ENCODE results near the gene PIK3C2G.

PIK3C2G gene

GRCh38 chr12:18296909-18297280 lies 35.6 kb downstream of the PIK3C2G start:
- Histone ChIP-seq H3K27me3 (ENCODE audit: insufficient read depth, low read depth) (no peaks in the 10 kb centered on the region), H2AFZ (ENCODE audit: low read depth) (no peak overlapping the region), H3K9ac (no peak overlapping the region), H3K36me3 (ENCODE audit: insufficient read depth) (no peaks in the 10 kb centered on the region), H3K4me2 (no peak overlapping the region), H3K27ac (no peak overlapping the region), H4K20me1 (ENCODE audit: insufficient read depth) (no peaks in the 10 kb centered on the region), H3K79me2 (ENCODE audit: insufficient read depth, low read depth) (no peaks in the 10 kb centered on the region), H3K4me1 (ENCODE audit: low read depth, poor library complexity, severe bottlenecking) (peaks cover 6% of the 10 kb centered on the region), H3K4me3 (IDR thresholded peaks at IDR 0.05; ENCODE audit: insufficient read depth, low read depth, low read length) (no peak overlapping the region)
- TF ChIP-seq, protein P1, sequence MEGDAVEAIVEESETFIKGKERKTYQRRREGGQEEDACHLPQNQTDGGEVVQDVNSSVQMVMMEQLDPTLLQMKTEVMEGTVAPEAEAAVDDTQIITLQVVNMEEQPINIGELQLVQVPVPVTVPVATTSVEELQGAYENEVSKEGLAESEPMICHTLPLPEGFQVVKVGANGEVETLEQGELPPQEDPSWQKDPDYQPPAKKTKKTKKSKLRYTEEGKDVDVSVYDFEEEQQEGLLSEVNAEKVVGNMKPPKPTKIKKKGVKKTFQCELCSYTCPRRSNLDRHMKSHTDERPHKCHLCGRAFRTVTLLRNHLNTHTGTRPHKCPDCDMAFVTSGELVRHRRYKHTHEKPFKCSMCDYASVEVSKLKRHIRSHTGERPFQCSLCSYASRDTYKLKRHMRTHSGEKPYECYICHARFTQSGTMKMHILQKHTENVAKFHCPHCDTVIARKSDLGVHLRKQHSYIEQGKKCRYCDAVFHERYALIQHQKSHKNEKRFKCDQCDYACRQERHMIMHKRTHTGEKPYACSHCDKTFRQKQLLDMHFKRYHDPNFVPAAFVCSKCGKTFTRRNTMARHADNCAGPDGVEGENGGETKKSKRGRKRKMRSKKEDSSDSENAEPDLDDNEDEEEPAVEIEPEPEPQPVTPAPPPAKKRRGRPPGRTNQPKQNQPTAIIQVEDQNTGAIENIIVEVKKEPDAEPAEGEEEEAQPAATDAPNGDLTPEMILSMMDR (conservative IDR thresholded peaks at IDR 0.05; ENCODE audit: low read depth, low read length), result no peak

DNA sequence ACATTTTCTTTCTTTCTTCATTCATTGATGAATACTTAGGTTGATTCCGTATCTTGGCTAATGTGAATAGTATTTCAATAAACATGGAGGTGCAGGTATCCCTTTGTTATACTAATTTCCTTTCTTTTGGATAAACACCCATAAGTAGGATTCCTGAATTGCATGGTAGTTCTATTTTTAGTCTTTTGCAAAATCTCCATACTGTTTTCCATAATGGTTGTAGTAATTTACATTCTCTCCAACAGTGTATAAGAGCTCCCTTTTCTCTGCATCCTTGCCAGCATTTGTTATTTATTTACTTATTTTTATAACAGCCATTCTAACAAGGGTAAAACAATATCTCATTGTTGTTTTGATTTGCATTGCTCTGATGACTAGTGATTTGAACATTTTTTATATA lies 36.6 kb downstream of the PIK3C2G start:
- TF ChIP-seq, protein P1 (conservative IDR thresholded peaks at IDR 0.05; ENCODE audit: low read depth, low read length), result no peak
- H3K36me3 ChIP-seq (ENCODE audit: insufficient read depth), result no peaks in the 10 kb centered on the region
- H3K9ac ChIP-seq, result no peak overlapping the region
- H3K27ac ChIP-seq, result no peak overlapping the region
- H4K20me1 ChIP-seq (ENCODE audit: insufficient read depth), result no peaks in the 10 kb centered on the region
- H2AFZ ChIP-seq (ENCODE audit: low read depth), result no peak overlapping the region
- H3K79me2 ChIP-seq (ENCODE audit: insufficient read depth, low read depth), result no peaks in the 10 kb centered on the region
- no peak overlapping the region for H3K4me3 ChIP-seq (IDR thresholded peaks at IDR 0.05; ENCODE audit: insufficient read depth, low read depth, low read length)
- H3K4me1 ChIP-seq (ENCODE audit: low read depth, poor library complexity, severe bottlenecking), result peaks cover 6% of the 10 kb centered on the region
- H3K27me3 ChIP-seq (ENCODE audit: insufficient read depth, low read depth), result no peaks in the 10 kb centered on the region
- H3K4me2 ChIP-seq, result no peak overlapping the region

DNA sequence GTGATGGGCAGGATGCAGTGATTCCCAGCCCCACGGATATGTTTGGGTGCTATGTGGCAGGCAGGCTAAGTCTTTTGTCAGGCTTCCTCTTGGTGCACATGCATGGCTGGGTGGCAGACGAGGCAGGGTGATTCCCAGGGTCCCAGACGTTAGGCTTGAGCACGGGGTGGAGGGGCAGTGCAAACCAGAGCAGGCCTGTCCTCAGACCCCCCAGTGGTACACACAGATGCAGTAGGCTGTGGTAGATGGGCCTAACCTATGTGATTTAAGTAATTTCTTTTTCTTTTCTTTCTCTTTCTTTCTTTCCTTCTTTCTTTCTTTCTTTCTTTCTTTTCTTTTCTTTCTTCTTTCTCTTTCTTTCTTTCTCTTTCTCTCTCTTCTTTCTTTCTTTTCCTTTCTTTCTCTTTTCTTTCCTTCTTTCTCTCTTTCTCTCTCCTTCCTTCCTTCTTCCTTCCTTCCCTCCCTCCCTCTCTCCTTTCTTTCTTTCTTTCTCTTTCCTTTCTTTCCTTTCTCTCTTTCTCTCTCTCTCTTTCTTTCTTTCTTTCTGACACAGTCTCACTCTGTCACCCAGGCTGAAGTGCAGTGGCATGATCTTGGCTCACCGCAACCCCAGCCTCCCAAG lies 41.6 kb downstream of the PIK3C2G start:
- no peaks in the 10 kb centered on the region for H4K20me1 ChIP-seq (ENCODE audit: insufficient read depth)
- H2AFZ ChIP-seq (ENCODE audit: low read depth), result no peak overlapping the region
- H3K4me2 ChIP-seq, result no peak overlapping the region
- no peaks in the 10 kb centered on the region for H3K4me1 ChIP-seq (ENCODE audit: low read depth, poor library complexity, severe bottlenecking)
- TF ChIP-seq, protein P1 (conservative IDR thresholded peaks at IDR 0.05; ENCODE audit: low read depth, low read length), result no peak
- no peak overlapping the region for H3K4me3 ChIP-seq (IDR thresholded peaks at IDR 0.05; ENCODE audit: insufficient read depth, low read depth, low read length)
- H3K36me3 ChIP-seq (ENCODE audit: insufficient read depth), result no peaks in the 10 kb centered on the region
- no peak overlapping the region for H3K9ac ChIP-seq
- no peak overlapping the region for H3K27ac ChIP-seq
- no peaks in the 10 kb centered on the region for H3K79me2 ChIP-seq (ENCODE audit: insufficient read depth, low read depth)
- no peaks in the 10 kb centered on the region for H3K27me3 ChIP-seq (ENCODE audit: insufficient read depth, low read depth)

DNA sequence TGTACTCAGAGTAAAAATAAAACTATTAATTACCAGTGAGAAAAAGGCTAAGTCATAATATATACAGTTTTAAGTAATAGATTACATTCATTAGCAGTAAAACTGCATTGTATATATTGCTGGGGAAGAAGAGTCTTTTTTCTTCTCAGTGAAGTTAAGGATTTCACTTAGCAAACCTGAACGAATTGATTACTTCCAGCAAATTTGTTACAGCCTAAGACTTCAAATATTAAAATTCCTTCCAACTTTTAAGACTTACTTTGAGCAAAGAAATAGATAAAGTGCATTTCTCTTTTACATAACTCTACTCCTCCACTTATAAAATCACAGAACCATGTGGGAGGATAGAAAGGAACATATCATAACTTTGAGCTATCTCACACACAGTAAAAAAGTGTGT lies 43.3 kb downstream of the PIK3C2G start:
- TF ChIP-seq, protein P1 (conservative IDR thresholded peaks at IDR 0.05; ENCODE audit: low read depth, low read length), result no peak
- Histone ChIP-seq H3K27ac (no peak overlapping the region), H3K27me3 (ENCODE audit: insufficient read depth, low read depth) (no peaks in the 10 kb centered on the region), H3K4me2 (no peak overlapping the region), H3K4me3 (IDR thresholded peaks at IDR 0.05; ENCODE audit: insufficient read depth, low read depth, low read length) (no peak overlapping the region), H2AFZ (ENCODE audit: low read depth) (no peak overlapping the region), H3K79me2 (ENCODE audit: insufficient read depth, low read depth) (no peaks in the 10 kb centered on the region), H3K9ac (no peak overlapping the region), H3K36me3 (ENCODE audit: insufficient read depth) (no peaks in the 10 kb centered on the region), H3K4me1 (ENCODE audit: low read depth, poor library complexity, severe bottlenecking) (no peaks in the 10 kb centered on the region), H4K20me1 (ENCODE audit: insufficient read depth) (no peaks in the 10 kb centered on the region)

Data from KMS-11 (cell line).